SJSA1 (cell line): ENCODE measurements around the gene POU2F1. TPM values are rescaled to one million over a fixed set of nuclear protein-coding genes. Genes with fewer than 3 reads are reported as not detected.

Experiments used
- DNase-seq, 2 experiments: peaks; one replicate each; pipeline ENCODE4 v3.0.0-alpha.2; 2015 to 2020; ENCODE audit warnings: low spot score in 2 of 2, low read depth in 1 of 2
- H3K27ac ChIP-seq: fragments of 250-450 bp; sonication (Bioruptor Pico); 2 replicates; pipeline ENCODE4 v1.5.1; 2020; ENCODE audit warnings: mild to moderate bottlenecking, moderate library complexity
- H3K27me3 ChIP-seq: fragments of 250-450 bp; sonication (Bioruptor Pico); replicated peaks from 2 replicates; pipeline ENCODE4 v1.5.1; 2020; ENCODE audit warnings: mild to moderate bottlenecking, moderate library complexity
- H3K36me3 ChIP-seq: fragments of 250-450 bp; sonication (Bioruptor Pico); 2 replicates; pipeline ENCODE4 v1.5.1; 2020; ENCODE audit warnings: mild to moderate bottlenecking
- H3K4me1 ChIP-seq: fragments of 250-450 bp; sonication (Bioruptor Pico); replicated peaks from 2 replicates; pipeline ENCODE4 v1.6.1; 2021; ENCODE audit warnings: mild to moderate bottlenecking
- H3K4me3 ChIP-seq: fragments of 250-450 bp; sonication (Bioruptor Pico); 2 replicates; pipeline ENCODE4 v1.5.1; 2020; ENCODE audit warnings: mild to moderate bottlenecking
- H3K9me3 ChIP-seq: fragments of 250-450 bp; sonication (Bioruptor Pico); replicated peaks from 2 replicates; pipeline ENCODE4 v1.5.1; 2020; ENCODE audit warnings: mild to moderate bottlenecking
- total RNA-seq: library from RNA; depleted of rRNA; stranded (reverse); fragments of >200 nt; shearing (Covaris generic); gene quantifications from 2 replicates; pipeline ENCODE4 v1.2.3, GENCODE V29; 2014

The POU2F1 gene
- total RNA-seq, 1 experiment from 2014 or later: 5.0 TPM

- no peaks in the 10 kb centered on the region for H3K36me3 ChIP-seq
- H3K9me3 ChIP-seq: no peaks in the 10 kb centered on the region
- H3K27me3 ChIP-seq: no peaks in the 10 kb centered on the region
- H3K4me3 ChIP-seq: no peak overlapping the region
- no peaks in the 10 kb centered on the region for H3K4me1 ChIP-seq
- H3K27ac ChIP-seq: no peak overlapping the region
- no peak for DNase-seq
Measured at GRCh38 chr1:167278497-167278896, 57.8 kb downstream of the POU2F1 start.

- H3K36me3 ChIP-seq: no peaks in the 10 kb centered on the region
- H3K4me3 ChIP-seq: no peak overlapping the region
- no peaks in the 10 kb centered on the region for H3K9me3 ChIP-seq
- no peak overlapping the region for H3K27ac ChIP-seq
- no peaks in the 10 kb centered on the region for H3K4me1 ChIP-seq
- H3K27me3 ChIP-seq: no peaks in the 10 kb centered on the region
- no peak for DNase-seq
Measured at GRCh38 chr1:167280912-167281311, 60.2 kb downstream of the POU2F1 start.

DNA sequence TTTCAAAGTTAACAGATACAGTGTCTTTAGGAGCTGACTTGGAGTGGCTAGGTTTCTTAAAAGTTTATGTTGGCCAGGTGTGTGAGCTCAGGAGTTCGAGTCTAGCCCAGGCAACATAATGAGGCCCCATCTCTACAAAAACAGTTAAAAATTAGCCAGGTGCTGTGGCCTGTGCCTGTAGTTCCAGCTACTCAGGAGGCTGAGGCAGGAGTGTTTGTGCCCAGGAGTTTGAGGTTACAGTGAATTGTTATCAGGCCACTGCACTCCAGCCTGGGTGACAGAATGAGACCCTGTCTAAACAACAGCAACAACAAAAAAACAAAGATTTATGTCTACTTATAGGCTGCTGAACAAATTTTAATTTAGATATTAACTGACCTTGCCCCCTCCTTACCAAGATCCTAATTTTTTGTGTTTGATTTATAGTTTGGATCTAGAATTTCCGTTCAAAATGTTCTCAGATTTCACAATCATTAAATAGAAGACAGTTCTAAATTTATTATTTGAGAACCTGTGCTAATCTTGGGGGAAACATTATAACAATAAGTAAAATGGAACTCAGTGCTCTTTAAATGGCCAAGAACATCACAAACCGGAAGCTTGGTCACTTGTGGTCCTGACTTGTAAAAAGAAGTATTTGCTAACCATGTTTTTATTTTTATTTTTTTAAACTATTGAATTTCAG lies 67.8 kb downstream of the POU2F1 start:
- Histone ChIP-seq H3K27ac (no peak overlapping the region), H3K36me3 (no peaks in the 10 kb centered on the region), H3K9me3 (no peaks in the 10 kb centered on the region), H3K27me3 (no peaks in the 10 kb centered on the region), H3K4me1 (no peaks in the 10 kb centered on the region), H3K4me3 (no peak overlapping the region)
- DNase-seq: no peak

DNA sequence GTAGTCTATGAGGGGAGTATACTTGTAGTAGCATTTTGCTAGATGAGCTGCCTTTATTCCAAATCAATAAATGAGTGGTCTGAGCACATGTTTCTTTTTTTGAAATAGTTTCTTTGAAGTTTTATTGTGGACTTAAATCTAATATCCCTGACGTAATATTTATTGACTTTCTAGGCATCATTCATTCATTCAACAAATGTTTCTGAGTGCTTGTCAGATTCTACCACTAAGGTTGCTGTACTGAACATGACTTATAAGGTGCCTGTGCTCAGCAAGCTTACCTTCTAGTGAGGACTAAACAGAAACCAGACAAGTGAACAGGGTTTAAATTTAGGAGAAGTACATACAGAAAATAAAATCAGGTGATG lies 68.4 kb downstream of the POU2F1 start:
- Histone ChIP-seq H3K4me1 (no peaks in the 10 kb centered on the region), H3K27ac (no peak overlapping the region), H3K4me3 (no peak overlapping the region), H3K27me3 (no peaks in the 10 kb centered on the region), H3K9me3 (no peaks in the 10 kb centered on the region), H3K36me3 (no peaks in the 10 kb centered on the region)
- no peak for DNase-seq

- no peak overlapping the region for H3K27ac ChIP-seq
- no peak overlapping the region for H3K4me3 ChIP-seq
- H3K36me3 ChIP-seq: no peaks in the 10 kb centered on the region
- H3K27me3 ChIP-seq: no peaks in the 10 kb centered on the region
- no peaks in the 10 kb centered on the region for H3K9me3 ChIP-seq
- no peak for DNase-seq
- H3K4me1 ChIP-seq: 0 out of 2 replicates have a peak, but pooled peaks cover 3% of the 10 kb centered on the region
Measured at GRCh38 chr1:167289966-167290365, 69.3 kb downstream of the POU2F1 start.

- Histone ChIP-seq H3K27me3 (no peaks in the 10 kb centered on the region), H3K9me3 (no peaks in the 10 kb centered on the region), H3K4me1 (0 out of 2 replicates have a peak, but pooled peaks cover 3% of the 10 kb centered on the region), H3K27ac (no peak overlapping the region), H3K36me3 (no peaks in the 10 kb centered on the region), H3K4me3 (no peak overlapping the region)
- DNase-seq: no peak
Measured at GRCh38 chr1:167291539-167292185, 71.0 kb downstream of the POU2F1 start.

DNA sequence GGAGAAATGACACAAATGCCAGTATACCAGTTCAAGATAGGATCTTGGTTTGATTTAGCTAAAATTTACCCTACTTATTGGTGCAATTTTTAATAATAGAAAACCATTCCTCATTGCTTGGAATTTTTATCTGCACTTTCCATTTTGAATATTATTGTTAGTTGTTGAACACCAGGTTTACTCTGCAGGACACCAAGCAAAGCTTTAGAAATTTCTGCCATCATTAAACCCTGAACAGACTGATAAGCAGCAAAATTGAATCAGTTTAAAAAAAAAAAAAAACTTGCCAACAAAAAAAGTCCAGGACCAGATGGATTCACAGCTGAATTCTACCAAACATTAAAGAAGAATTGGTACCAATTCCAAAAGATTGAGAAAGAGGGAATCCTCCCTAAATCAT lies 71.5 kb downstream of the POU2F1 start:
- no peak overlapping the region for H3K27ac ChIP-seq
- H3K36me3 ChIP-seq: no peaks in the 10 kb centered on the region
- no peaks in the 10 kb centered on the region for H3K9me3 ChIP-seq
- H3K27me3 ChIP-seq: no peaks in the 10 kb centered on the region
- peaks cover 3% of the 10 kb centered on the region; the same call in 1 of the 2 replicates for H3K4me1 ChIP-seq
- no peak overlapping the region for H3K4me3 ChIP-seq
- no peak for DNase-seq

GRCh38 chr1:167293057-167293456 lies 72.4 kb downstream of the POU2F1 start:
- peaks cover 3% of the 10 kb centered on the region; the same call in 1 of the 2 replicates for H3K4me1 ChIP-seq
- H3K36me3 ChIP-seq: no peaks in the 10 kb centered on the region
- DNase-seq: no peak
- no peaks in the 10 kb centered on the region for H3K9me3 ChIP-seq
- H3K27ac ChIP-seq: no peak overlapping the region
- no peak overlapping the region for H3K4me3 ChIP-seq
- no peaks in the 10 kb centered on the region for H3K27me3 ChIP-seq

DNA sequence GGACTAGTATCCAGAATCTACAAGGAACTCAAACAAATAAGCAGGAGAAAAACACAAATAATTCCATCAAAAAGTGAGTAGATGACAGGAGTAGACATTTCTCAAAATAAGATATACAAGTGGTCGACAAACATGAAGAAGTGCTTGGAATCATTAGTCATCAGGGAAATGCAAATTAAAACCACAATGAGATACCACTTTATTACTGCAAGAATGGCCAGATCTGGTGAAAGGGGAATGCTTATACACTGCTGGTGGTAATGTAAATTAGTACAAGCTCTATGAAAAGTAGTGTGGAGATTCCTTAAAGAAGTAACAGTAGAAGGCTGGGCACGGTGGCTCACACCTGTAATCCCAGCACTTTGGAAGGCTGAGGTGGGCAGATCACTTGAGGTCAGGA lies 73.8 kb downstream of the POU2F1 start:
- no peaks in the 10 kb centered on the region for H3K27me3 ChIP-seq
- peaks cover 3% of the 10 kb centered on the region; the same call in 1 of the 2 replicates for H3K4me1 ChIP-seq
- no peaks in the 10 kb centered on the region for H3K9me3 ChIP-seq
- no peaks in the 10 kb centered on the region for H3K36me3 ChIP-seq
- H3K27ac ChIP-seq: no peak overlapping the region
- H3K4me3 ChIP-seq: no peak overlapping the region
- DNase-seq: peak in 1 of 2 experiments; percentile 14

DNA sequence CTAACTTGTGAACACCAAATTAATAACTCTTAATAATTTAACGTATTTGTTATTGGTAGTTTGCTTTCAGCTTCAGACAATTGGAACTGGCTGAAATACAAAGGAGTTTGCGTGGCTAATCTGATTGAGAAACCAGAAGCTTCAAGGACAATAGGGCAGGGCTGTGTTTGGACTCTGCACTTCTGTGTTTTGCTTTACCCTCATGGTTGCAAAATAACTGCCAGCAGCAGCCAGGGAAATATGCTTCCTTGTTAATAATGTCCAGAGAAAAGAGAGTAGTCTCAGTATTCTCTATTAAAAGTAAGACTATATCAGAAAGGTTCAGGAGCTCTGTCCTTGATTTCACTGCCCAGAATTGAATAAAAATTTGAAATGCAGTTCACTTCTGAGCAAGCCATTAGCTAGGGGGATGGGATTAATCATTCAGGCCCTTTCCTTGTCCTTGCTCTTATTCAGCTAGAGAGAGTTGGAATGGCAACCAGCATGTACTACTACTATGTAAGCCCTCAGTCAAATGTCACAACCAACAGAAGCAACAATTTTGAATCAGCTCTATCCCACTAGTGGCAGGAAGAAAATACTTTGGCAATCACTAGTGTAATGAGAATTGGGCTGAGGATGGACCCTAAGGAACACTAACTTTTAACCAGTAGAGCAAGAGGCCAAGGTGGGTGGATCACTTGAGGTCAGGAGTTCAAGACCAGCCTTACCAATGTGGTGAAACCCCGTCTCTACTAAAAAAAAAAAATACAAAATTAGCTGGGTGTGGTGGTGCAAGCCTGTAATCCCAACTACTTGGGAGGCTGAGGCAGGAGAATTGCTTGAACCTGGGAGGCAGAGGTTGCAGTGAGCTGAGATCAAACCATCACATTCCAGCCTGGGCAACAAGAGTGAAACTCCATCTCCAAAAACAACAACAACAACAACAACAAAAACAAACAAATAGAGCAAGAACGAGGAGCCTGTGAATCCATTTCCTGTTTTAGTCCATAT lies 76.8 kb downstream of the POU2F1 start:
- Histone ChIP-seq H3K27ac (no peak overlapping the region), H3K36me3 (no peaks in the 10 kb centered on the region), H3K4me1 (peaks cover 3% of the 10 kb centered on the region; the same call in 1 of the 2 replicates), H3K9me3 (no peaks in the 10 kb centered on the region), H3K27me3 (no peaks in the 10 kb centered on the region), H3K4me3 (no peak overlapping the region)
- no peak for DNase-seq

- peaks cover 3% of the 10 kb centered on the region; the same call in 1 of the 2 replicates for H3K4me1 ChIP-seq
- no peaks in the 10 kb centered on the region for H3K36me3 ChIP-seq
- no peak for DNase-seq
- H3K4me3 ChIP-seq: no peak overlapping the region
- no peak overlapping the region for H3K27ac ChIP-seq
- H3K27me3 ChIP-seq: no peaks in the 10 kb centered on the region
- H3K9me3 ChIP-seq: no peaks in the 10 kb centered on the region
Measured at GRCh38 chr1:167298325-167298724, 77.6 kb downstream of the POU2F1 start.

- DNase-seq: no peak
- Histone ChIP-seq H3K4me1 (no peaks in the 10 kb centered on the region; the same call in 1 of the 2 replicates), H3K27ac (no peak overlapping the region), H3K36me3 (no peaks in the 10 kb centered on the region), H3K9me3 (no peaks in the 10 kb centered on the region), H3K4me3 (no peak overlapping the region), H3K27me3 (no peaks in the 10 kb centered on the region)
Measured at GRCh38 chr1:167301355-167301754, 80.7 kb downstream of the POU2F1 start.

GRCh38 chr1:167304165-167304564 lies 83.5 kb downstream of the POU2F1 start:
- H3K9me3 ChIP-seq: no peaks in the 10 kb centered on the region
- no peak overlapping the region for H3K27ac ChIP-seq
- H3K4me1 ChIP-seq: no peaks in the 10 kb centered on the region
- H3K36me3 ChIP-seq: no peaks in the 10 kb centered on the region
- DNase-seq: no peak
- no peaks in the 10 kb centered on the region for H3K27me3 ChIP-seq
- no peak overlapping the region for H3K4me3 ChIP-seq
